ENCODE results near the gene ADIPOQ.
"Not testable (repeated sequence)": the region's sequence is repeated elsewhere in the genome, so short reads cannot be mapped to it uniquely, and the experiment has no call there.

- TF ChIP-seq TAF1, POLR2AphosphoS5, POLR2A, SPI1 (IDR thresholded peaks at IDR 0.05; ENCODE audit: low read depth, low read length): not testable (repeated sequence)
Measured at GRCh38 chr3:186811313-186811712, 31.2 kb upstream of the ADIPOQ start.

Measured in GM12891 (cell line).